Right cardiac atrium (tissue), 5 donors: ENCODE data around the gene TRDMT1. TPM values are rescaled to one million over a fixed set of nuclear protein-coding genes. Genes with fewer than 3 reads are reported as not detected.
"Not testable (repeated sequence)": the region's sequence is repeated elsewhere in the genome, so short reads cannot be mapped to it uniquely, and the experiment has no call there.

ENCODE experiments used
- ATAC-seq, 2 donors: fragments of 200-7000 bp; cut with Tn5 transposase; one replicate each; pipeline versions ENCODE4 v1.8.0 to v1.9.1; 2020; ENCODE audit warnings: moderate library complexity in 2 of 2, mild to moderate bottlenecking in 1 of 2
- DNase-seq, 3 donors: peaks; one replicate each; pipeline ENCODE4 v3.0.0-alpha.2; 2020
- H3K27ac ChIP-seq: one replicate; pipeline ENCODE4 v1.5.1; 2013; ENCODE audit warnings: mild to moderate bottlenecking, low read length, control low read depth, moderate library complexity
- H3K27me3 ChIP-seq: one replicate; pipeline ENCODE4 v1.6.1; 2013; ENCODE audit not compliant: control insufficient read depth, insufficient read depth
- H3K4me1 ChIP-seq: one replicate; pipeline ENCODE4 v1.6.1; 2013; ENCODE audit warnings: low read length; ENCODE audit not compliant: control insufficient read depth, insufficient read depth
- H3K4me3 ChIP-seq: one replicate; pipeline ENCODE4 v1.5.1; 2013; ENCODE audit warnings: low read length, control low read depth
- H3K9me3 ChIP-seq: one replicate; pipeline ENCODE4 v1.6.1; 2013; ENCODE audit warnings: low read length; ENCODE audit not compliant: control insufficient read depth
- WGBS: extraction: QIAGEN DNeasy Blood & Tissue Kit; methylation state at CpG from one replicate; pipeline ENCODE4 v1.1.7; 2013; 5-methylcytosine and 5-hydroxymethylcytosine counted together
- intact Hi-C, 4 donors: fragments of 100-400 bp; cut with DNase I; formaldehyde crosslinking; loops; one replicate each; pipeline versions ENCODE4 v1.11.0 to v1.14.0; 2022 to 2023
- polyA plus RNA-seq: library from polyadenylated mRNA; stranded (reverse); fragments of 200-250 nt; gene quantifications from one replicate; pipeline ENCODE4 v1.2.3, GENCODE V29; 2013
- total RNA-seq, 4 donors: library from RNA; stranded (reverse); fragmentation: NEBNext Ultra II Directional; extraction: Animal tissue kit (Norgen Biotek cat#: 25700); gene quantifications; one replicate each; pipeline ENCODE4 v1.2.1, GENCODE V29; 2021
- donor health status: healthy with polysubstance abuse.
- donor health status: DM: no; HTN: yes; CAD: no.
- donor health status: DM: no; HTN: no; CAD: no.
- donor health status: DM: no; HTN: yes; CAD: no; lungs with severe emphysema.
- donor health status: DM: yes; HTN: yes; CAD: no.

The TRDMT1 gene
- total and polyA plus RNA-seq, 5 donors = 2.1 to 6.9 (median 4.9) TPM

- no peaks in the 10 kb centered on the region for H3K9me3 ChIP-seq
- ATAC-seq = no peak
- no peak for DNase-seq
- H3K4me3 ChIP-seq = no peak overlapping the region
- no peaks in the 10 kb centered on the region for H3K27me3 ChIP-seq
- no peak overlapping the region for H3K27ac ChIP-seq
- intact Hi-C loops = no loop called here
- 96% methylated on average over 5 of the region's 5 CpGs for WGBS
- no peaks in the 10 kb centered on the region for H3K4me1 ChIP-seq
These were observed 75.1 kb downstream of the TRDMT1 start for GRCh38 chr10:17126327-17126726.

GRCh38 chr10:17125206-17125893, 76.1 kb downstream of the TRDMT1 start:
- Histone ChIP-seq H3K27ac (no peak overlapping the region), H3K4me3 (no peak overlapping the region), H3K4me1 (no peaks in the 10 kb centered on the region), H3K27me3 (no peaks in the 10 kb centered on the region), H3K9me3 (no peaks in the 10 kb centered on the region)
- ATAC-seq = no peak
- intact Hi-C loops = no loop called here
- WGBS = 93% methylated on average over 5 of the region's 5 CpGs
- no peak for DNase-seq

GRCh38 chr10:17123961-17124360, 77.5 kb downstream of the TRDMT1 start:
- WGBS = 84% methylated on average over 3 of the region's 3 CpGs

GRCh38 chr10:17122726-17123661, 78.5 kb downstream of the TRDMT1 start:
- no peak for ATAC-seq
- no peak overlapping the region for H3K4me3 ChIP-seq
- WGBS = 70% methylated on average over 5 of the region's 5 CpGs
- H3K9me3 ChIP-seq = no peaks in the 10 kb centered on the region
- no peak overlapping the region for H3K27ac ChIP-seq
- H3K4me1 ChIP-seq = no peaks in the 10 kb centered on the region
- no peak for DNase-seq
- no peaks in the 10 kb centered on the region for H3K27me3 ChIP-seq
- intact Hi-C loops = no loop called here

More at GRCh38 chr10:17123961-17124360, 77.5 kb downstream of the TRDMT1 start:
- no peak overlapping the region for H3K27ac ChIP-seq
- H3K4me1 ChIP-seq = no peaks in the 10 kb centered on the region
- ATAC-seq (no peak), DNase-seq (no peak)
- H3K9me3 ChIP-seq = no peaks in the 10 kb centered on the region
- H3K27me3 ChIP-seq = no peaks in the 10 kb centered on the region
- no peak overlapping the region for H3K4me3 ChIP-seq
- intact Hi-C loops = no loop called here

- ATAC-seq (no peak), DNase-seq (no peak)
- Histone ChIP-seq H3K4me3 (no peak overlapping the region), H3K9me3 (no peaks in the 10 kb centered on the region), H3K27me3 (no peaks in the 10 kb centered on the region), H3K27ac (no peak overlapping the region), H3K4me1 (no peaks in the 10 kb centered on the region)
- 86% methylated on average over 2 of the region's 2 CpGs for WGBS
- intact Hi-C loops = no loop called here
These were observed 79.4 kb downstream of the TRDMT1 start for GRCh38 chr10:17122052-17122451.

- DNase-seq (no peak), ATAC-seq (no peak)
- Histone ChIP-seq H3K9me3 (no peaks in the 10 kb centered on the region), H3K27ac (no peak overlapping the region), H3K27me3 (no peaks in the 10 kb centered on the region), H3K4me1 (no peaks in the 10 kb centered on the region), H3K4me3 (no peak overlapping the region)
- WGBS = 61% methylated on average over 3 of the region's 3 CpGs
- intact Hi-C loops = no loop called here
These were observed 80.8 kb downstream of the TRDMT1 start for GRCh38 chr10:17120694-17121093.

- 74% methylated on average over 3 of the region's 3 CpGs for WGBS
These were observed 81.6 kb downstream of the TRDMT1 start for GRCh38 chr10:17119845-17120244.

GRCh38 chr10:17116193-17116592, 85.3 kb downstream of the TRDMT1 start:
- DNase-seq = peak; percentile 34 to 49 (median 45)
- H3K27ac ChIP-seq = no peak overlapping the region
- H3K4me3 ChIP-seq = no peak overlapping the region
- no peaks in the 10 kb centered on the region for H3K9me3 ChIP-seq
- peak; percentile 68 to 92 for ATAC-seq
- no peaks in the 10 kb centered on the region for H3K27me3 ChIP-seq
- intact Hi-C loops = no loop called here
- H3K4me1 ChIP-seq = no peaks in the 10 kb centered on the region
- WGBS = 70% methylated on average over 5 of the region's 5 CpGs

More at GRCh38 chr10:17119845-17120244, 81.6 kb downstream of the TRDMT1 start:
- ATAC-seq (no peak), DNase-seq (no peak)
- Histone ChIP-seq H3K4me1 (no peaks in the 10 kb centered on the region), H3K4me3 (no peak overlapping the region), H3K27ac (no peak overlapping the region), H3K9me3 (no peaks in the 10 kb centered on the region), H3K27me3 (no peaks in the 10 kb centered on the region)
- intact Hi-C loops = no loop called here

GRCh38 chr10:17115683-17116082, 85.8 kb downstream of the TRDMT1 start:
- H3K9me3 ChIP-seq = no peaks in the 10 kb centered on the region
- no peaks in the 10 kb centered on the region for H3K4me1 ChIP-seq
- no peaks in the 10 kb centered on the region for H3K27me3 ChIP-seq
- H3K27ac ChIP-seq = no peak overlapping the region
- 82% methylated on average over 5 of the region's 5 CpGs for WGBS
- intact Hi-C loops = no loop called here
- no peak overlapping the region for H3K4me3 ChIP-seq
- DNase-seq = no peak
- peak in 1 of 2 donors; percentile 24 for ATAC-seq

- H3K4me1 ChIP-seq, intact Hi-C loops, ATAC-seq, H3K4me3 ChIP-seq, H3K27me3 ChIP-seq, H3K9me3 ChIP-seq, H3K27ac ChIP-seq, DNase-seq: not testable (repeated sequence)
- 92% methylated on average over 13 of the region's 13 CpGs for WGBS
These were observed 86.5 kb downstream of the TRDMT1 start for GRCh38 chr10:17114878-17115444.
